Epithelial cell of proximal tubule (primary cell): ENCODE measurements around the gene CACNA1C. TPM values are rescaled to one million over a fixed set of nuclear protein-coding genes. Genes with fewer than 3 reads are reported as not detected.

ENCODE experiments used
- DNase-seq: peaks from one replicate; pipeline ENCODE4 v3.0.0-alpha.2; 2011; ENCODE audit warnings: low read depth
- H3K4me3 ChIP-seq: 2 replicates; pipeline ENCODE4 v1.5.1; 2011; ENCODE audit warnings: low read depth, mild to moderate bottlenecking, low read length
- total RNA-seq: library from RNA; depleted of rRNA; stranded (reverse); fragments of >200 nt; gene quantifications from 2 replicates; pipeline ENCODE4 v1.2.3, GENCODE V29; 2015
- TF ChIP-seq, protein P1 (sequence below): conservative IDR thresholded peaks from 2 replicates; pipeline ENCODE4 v1.5.1; 2012; ENCODE audit warnings: low read depth, mild to moderate bottlenecking, low read length

Gene CACNA1C
- total RNA-seq, 1 donor from 2014 or later, result not detected

DNA sequence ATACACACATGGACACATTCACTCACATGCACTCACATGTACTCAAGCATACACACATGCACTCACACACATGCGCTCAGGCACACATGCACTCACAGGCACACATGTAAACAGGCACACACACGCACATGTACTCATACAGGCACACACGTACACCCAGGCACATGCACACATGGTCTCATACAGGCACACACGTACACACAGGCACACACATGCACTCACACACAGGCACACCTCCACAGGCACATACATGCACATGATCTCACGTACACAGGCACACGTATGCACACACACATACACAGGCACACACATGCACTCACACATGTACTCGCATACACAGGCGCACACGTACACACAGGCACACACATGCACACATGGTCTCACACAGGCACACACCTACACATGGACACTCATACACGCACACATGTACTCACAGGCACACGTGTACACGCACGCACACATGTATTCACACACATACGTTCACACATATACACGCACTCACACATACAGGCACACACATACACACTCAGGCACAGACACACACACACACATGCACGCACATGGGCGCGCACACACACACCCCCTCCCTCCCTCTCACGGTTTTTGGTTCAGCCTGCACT is 138.9 kb downstream of the CACNA1C start:
- TF ChIP-seq, protein P1, sequence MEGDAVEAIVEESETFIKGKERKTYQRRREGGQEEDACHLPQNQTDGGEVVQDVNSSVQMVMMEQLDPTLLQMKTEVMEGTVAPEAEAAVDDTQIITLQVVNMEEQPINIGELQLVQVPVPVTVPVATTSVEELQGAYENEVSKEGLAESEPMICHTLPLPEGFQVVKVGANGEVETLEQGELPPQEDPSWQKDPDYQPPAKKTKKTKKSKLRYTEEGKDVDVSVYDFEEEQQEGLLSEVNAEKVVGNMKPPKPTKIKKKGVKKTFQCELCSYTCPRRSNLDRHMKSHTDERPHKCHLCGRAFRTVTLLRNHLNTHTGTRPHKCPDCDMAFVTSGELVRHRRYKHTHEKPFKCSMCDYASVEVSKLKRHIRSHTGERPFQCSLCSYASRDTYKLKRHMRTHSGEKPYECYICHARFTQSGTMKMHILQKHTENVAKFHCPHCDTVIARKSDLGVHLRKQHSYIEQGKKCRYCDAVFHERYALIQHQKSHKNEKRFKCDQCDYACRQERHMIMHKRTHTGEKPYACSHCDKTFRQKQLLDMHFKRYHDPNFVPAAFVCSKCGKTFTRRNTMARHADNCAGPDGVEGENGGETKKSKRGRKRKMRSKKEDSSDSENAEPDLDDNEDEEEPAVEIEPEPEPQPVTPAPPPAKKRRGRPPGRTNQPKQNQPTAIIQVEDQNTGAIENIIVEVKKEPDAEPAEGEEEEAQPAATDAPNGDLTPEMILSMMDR, result no peak
- no peak for DNase-seq
- H3K4me3 ChIP-seq, result no peak overlapping the region

GRCh38 chr12:2192231-2192630 is 139.4 kb downstream of the CACNA1C start:
- TF ChIP-seq, protein P1, result no peak

GRCh38 chr12:2194060-2194459 is 141.3 kb downstream of the CACNA1C start:
- no peak overlapping the region for H3K4me3 ChIP-seq
- TF ChIP-seq, protein P1, result no peak
- no peak for DNase-seq

More at GRCh38 chr12:2192231-2192630, 139.4 kb downstream of the CACNA1C start:
- H3K4me3 ChIP-seq, result no peak overlapping the region
- DNase-seq, result no peak

GRCh38 chr12:2194571-2194970 is 141.8 kb downstream of the CACNA1C start:
- DNase-seq, result no peak
- TF ChIP-seq, protein P1, result no peak
- H3K4me3 ChIP-seq, result no peak overlapping the region

DNA sequence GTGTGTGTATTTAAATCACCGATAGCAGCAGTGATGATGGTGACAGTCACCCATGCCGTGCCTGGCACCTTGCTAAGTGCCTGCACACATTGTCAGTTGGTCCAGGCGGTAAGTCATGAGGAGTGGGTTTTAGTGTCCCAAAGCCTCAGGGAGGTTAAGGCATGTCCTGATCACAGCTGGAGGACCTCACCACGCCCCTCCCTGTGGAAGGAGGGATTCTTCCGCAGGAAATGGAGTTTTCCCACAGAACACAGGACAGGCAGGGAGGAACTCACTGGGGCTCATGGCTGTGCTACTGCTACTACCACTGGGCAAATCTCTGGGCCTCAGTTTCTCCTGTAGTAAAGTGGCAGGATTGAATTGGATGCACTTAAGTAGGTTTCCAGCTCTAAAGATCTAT is 142.3 kb downstream of the CACNA1C start:
- TF ChIP-seq, protein P1, result no peak
- H3K4me3 ChIP-seq, result no peak overlapping the region
- DNase-seq, result no peak

DNA sequence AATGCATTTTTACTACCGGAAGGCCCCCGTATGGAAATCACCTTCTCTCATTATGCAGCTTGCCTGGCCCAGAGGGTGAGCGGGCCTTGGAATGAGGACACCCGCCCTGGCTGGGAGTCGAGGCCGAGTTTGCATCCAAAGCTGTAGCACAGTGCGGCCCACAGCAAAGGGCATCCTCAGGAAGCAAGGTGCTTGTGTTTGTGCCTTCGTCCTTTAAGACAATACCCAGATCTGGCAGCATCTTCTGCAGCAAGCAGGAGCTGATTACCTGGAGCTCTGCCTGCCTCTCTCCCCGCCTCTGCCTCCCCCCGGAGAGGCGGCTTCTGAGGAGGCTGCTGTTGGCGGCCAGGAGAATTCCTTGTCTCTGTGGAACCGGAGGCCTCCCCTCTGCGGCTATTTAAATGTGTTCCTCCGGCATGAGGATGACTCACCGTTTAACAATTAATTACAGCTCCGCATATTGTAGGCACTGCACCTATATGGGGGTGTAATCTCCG is 145.3 kb downstream of the CACNA1C start:
- peak; percentile 22 for DNase-seq
- TF ChIP-seq, protein P1, result no peak
- no peak overlapping the region for H3K4me3 ChIP-seq

GRCh38 chr12:2198542-2198941 is 145.8 kb downstream of the CACNA1C start:
- DNase-seq, result no peak
- TF ChIP-seq, protein P1, result no peak

More at GRCh38 chr12:2198542-2198941, 145.8 kb downstream of the CACNA1C start:
- no peak overlapping the region for H3K4me3 ChIP-seq
